RPMI8226 (cell line): ENCODE results near the gene SP9.

ENCODE experiments used
- DNase-seq: peaks from one replicate; pipeline ENCODE4 v3.0.0-alpha.2; 2015

Gene SP9

DNA sequence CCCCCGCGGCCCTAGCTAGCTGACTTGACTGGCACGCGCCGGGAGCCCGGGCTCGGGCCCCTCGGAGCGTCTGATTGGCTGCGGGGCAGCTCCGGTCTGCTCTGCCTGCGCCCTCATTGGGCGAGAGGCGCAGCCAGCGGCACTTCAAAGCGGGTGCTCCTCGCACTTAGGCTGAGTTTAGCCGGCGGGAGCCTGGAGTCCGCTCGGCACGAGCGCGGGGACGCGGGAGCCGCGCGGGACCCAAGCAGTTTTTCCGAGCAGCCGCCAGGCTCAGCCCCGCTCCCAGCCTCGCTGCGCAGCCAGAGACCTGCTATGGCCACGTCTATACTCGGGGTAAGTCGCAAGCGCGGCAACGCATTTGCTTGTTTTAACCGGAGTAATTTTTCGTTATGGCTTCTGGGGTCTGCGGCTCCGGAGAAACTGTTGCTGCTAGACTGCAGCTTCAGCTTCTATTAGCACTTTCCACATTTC is at the start of gene SP9:
Gene SP9 (plus strand): TSS at position 174 of the 471 bp plus-strand sequence. CDS start 139 bp downstream, at position 313.
- peak; percentile 59 for DNase-seq

- no peak for DNase-seq
Measured at GRCh38 chr2:174286172-174286571, 48.6 kb upstream of the SP9 start.

- DNase-seq: no peak
Measured at GRCh38 chr2:174292908-174293307, 41.8 kb upstream of the SP9 start.

GRCh38 chr2:174300114-174300513 is 34.6 kb upstream of the SP9 start:
- no peak for DNase-seq

DNA sequence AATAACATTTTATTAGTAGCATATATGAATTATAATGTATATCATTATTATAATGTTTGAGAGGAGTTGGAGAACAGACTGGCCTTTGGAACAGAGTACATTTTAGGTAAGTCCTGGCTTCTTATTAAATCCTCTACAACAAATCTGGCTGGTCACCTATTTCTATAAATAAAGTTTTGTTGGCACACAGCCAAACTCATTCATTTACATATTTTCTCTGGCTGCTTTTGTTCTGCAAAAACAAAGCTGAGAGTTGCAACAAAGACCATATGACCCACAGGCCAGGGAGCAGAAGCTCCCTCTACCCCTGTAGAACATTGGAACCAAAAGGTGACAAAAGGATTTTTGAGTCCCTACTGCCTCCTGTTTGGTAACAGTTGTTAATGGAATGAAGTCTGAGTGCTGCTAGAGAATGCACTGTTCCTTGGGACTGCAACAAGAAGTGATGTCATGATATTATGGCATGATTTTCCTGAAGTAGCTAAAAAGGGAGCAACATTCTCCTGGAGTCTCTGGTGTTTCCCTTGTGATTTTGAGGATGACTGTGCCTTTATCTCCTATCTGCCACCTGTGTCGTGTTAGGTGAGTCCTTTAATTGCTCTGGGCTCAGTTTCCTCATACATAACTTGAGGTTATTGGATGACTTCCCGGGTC is 22.0 kb upstream of the SP9 start:
- peak; percentile 55 for DNase-seq

DNA sequence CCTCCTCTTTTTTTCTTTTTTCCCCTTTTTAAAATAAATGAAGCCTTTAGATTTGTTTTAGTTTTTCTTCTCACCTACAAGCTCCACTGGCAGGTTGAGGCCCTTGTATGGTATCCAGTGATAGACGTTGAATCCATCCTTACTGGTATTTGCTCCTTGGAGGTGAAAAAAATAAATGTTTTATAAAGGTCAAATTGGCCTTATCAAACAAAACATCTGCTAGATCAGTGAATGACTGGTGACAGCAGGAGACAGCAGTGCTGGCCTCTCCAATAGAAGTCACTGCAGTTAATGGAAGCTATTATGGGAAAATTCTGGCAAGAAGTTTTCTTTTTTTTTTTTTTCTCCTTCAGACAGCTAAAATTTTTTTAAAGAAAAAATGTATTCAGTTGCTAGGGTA is 12.6 kb upstream of the SP9 start:
- no peak for DNase-seq

DNA sequence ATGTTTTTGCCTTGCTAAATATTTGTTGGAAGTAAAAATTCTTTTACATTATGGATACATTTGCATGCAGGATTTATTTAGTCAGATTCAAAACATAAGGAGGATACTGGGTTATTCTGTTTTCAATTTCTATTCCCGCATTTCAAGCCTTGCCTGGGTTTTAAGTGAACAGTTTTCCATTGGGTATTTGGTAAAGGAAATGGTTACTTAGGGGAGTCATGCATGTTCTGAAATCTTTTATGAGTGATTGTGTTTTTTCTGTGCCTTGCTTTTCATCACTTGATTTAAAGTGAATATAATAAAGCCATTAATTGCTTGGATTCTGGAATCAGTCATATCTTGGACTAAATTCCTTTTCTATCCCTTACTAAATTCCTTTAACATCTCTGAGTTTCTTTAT is 12.0 kb upstream of the SP9 start:
- no peak for DNase-seq

DNA sequence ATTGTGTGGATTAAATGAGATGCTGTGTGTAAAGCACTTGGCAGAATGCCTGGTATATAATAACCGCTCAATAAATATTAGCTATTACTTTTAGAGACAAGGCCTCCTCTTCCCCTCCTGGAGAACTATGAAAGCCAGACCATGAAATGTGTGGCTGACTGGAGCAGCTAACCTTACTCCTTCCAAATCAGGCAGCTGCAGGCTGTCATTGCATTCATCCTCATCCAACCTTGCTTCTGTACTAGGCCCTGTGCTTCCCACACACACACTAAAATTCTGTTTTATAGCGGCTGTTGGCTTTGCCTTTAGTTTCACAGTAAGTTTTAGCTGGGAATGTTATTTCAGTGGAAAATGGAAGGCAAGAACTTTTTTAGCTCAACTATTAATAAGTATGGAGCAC is 10.2 kb upstream of the SP9 start:
- no peak for DNase-seq

GRCh38 chr2:174325373-174326160 is 9.2 kb upstream of the SP9 start:
- DNase-seq: no peak

GRCh38 chr2:174326161-174327020 is 8.4 kb upstream of the SP9 start:
- no peak for DNase-seq

- no peak for DNase-seq
Measured at GRCh38 chr2:174327021-174327840, 7.5 kb upstream of the SP9 start.

- DNase-seq: no peak
Measured at GRCh38 chr2:174327841-174328113, 7.0 kb upstream of the SP9 start.

GRCh38 chr2:174328114-174328960 is 6.4 kb upstream of the SP9 start:
- no peak for DNase-seq

DNA sequence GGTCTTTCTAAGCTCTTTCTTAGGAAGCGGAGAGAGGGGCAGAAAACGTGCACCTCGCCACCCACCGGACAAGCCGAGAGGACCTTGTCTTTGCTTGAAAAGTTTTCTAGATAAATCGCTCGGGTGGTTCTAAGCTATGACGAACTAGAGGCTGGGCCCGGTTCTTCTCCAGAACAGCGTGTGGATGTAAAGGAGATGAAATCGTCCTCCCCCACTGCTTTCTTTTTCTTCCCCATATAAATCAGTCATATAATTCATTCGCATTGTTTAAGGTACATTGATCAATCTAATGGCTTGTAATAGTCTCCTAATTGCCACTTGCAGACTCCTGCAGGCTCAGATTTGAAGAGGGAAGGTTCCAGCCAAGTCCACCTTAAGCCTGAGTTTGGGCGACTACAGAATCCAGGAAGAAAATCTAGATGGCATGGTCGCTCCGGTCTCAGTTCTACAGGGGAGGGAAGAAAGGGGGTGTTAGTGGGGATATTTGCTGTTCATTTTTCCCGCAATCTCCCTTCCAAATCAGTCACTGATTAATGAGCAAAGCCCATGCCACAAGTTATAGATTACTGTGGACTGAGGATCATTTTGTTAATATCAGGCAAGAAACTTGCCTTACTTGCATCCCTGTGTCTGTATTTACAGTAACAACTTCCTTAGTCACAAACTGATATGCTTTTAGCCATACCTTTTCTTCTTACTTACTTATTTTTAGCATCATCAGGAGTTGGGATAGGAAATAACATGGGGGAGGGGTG is 5.6 kb upstream of the SP9 start:
- no peak for DNase-seq

DNA sequence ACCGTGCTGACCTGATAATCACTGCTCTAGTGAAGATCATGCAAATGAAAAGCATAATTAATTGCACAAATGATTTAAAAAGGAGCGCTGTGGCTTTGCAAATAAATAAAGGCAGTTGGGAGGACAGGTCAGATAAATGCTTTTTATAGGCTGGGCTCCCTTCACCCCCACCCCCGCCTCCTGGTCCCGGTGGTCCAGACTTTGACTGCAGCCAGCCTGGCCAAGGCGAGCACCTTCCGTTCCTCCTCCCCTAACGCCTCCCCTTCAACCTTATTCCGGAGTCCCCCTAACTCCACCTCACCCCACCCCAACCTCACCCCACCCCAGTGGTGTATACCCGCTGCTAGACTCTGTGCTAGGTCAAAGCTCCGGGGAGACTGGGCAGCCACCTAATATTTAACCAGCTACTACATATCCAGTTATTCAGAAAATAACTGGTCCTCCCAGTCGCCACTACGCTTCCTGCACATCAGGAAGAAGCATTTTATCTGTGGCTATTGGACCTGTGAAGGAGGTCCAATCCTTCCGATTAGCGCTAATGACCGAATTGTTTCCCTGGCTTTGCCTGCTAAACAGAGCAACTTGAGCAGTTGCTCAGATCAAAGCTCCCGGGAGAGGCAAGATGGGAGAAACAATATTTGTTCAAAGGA is 3.7 kb upstream of the SP9 start:
- no peak for DNase-seq

GRCh38 chr2:174331595-174332216 is 3.0 kb upstream of the SP9 start:
- no peak for DNase-seq

DNA sequence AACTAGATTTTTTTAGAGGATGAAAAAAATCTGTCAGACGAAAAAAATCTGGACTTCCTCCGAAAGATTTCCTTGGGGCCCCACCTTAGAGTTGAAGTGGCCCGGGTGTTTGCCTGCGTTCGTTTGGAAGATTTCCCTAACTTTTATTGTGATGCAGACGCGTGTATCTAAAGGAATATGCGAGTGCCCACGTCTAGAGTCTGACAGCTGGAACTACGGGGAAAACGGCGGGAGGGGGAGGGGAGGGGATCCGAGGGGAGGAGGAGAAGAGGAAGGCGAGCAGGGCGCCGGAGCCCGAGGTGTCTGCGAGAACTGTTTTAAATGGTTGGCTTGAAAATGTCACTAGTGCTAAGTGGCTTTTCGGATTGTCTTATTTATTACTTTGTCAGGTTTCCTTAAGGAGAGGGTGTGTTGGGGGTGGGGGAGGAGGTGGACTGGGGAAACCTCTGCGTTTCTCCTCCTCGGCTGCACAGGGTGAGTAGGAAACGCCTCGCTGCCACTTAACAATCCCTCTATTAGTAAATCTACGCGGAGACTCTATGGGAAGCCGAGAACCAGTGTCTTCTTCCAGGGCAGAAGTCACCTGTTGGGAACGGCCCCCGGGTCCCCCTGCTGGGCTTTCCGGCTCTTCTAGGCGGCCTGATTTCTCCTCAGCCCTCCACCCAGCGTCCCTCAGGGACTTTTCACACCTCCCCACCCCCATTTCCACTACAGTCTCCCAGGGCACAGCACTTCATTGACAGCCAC is 2.4 kb upstream of the SP9 start:
- DNase-seq: no peak

DNA sequence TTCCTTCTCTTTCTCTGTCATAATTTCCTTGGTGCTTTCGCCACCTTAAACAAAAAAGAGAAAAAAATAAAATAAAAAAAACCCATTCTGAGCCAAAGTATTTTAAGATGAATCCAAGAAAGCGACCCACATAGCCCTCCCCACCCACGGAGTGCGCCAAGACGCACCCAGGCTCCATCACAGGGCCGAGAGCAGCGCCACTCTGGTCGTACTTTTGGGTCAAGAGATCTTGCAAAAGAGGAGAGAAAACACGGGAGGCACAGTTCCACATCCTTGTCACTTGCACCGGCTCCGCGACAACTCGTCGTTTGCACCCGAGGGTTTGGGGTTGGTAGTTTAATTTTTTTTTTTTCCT is 1.8 kb upstream of the SP9 start:
- DNase-seq: no peak
